Hepatocyte (in vitro differentiated cells): ENCODE data around the gene TMEM151A.

Experiments
- EZH2 ChIP-seq: fragments of 200-600 bp; sonication (generic); IDR thresholded peaks from 2 replicates; pipeline ENCODE4 v1.6.1; 2016; ENCODE audit warnings: antibody characterized with exemption, mild to moderate bottlenecking, borderline replicate concordance
- EZH2phosphoT487 ChIP-seq: fragments of 200-600 bp; sonication (generic); IDR thresholded peaks from one replicate; pipeline ENCODE4 v1.6.1; 2018; ENCODE audit warnings: antibody characterized with exemption, mild to moderate bottlenecking, low read depth, moderate library complexity; ENCODE audit not compliant: unreplicated experiment, severe bottlenecking
- TF ChIP-seq, protein P1 (sequence below): fragments of 200-600 bp; sonication (generic); IDR thresholded peaks from 2 replicates; pipeline ENCODE4 v1.5.1; 2016; ENCODE audit warnings: antibody characterized with exemption, mild to moderate bottlenecking; ENCODE audit not compliant: poor library complexity

DNA sequence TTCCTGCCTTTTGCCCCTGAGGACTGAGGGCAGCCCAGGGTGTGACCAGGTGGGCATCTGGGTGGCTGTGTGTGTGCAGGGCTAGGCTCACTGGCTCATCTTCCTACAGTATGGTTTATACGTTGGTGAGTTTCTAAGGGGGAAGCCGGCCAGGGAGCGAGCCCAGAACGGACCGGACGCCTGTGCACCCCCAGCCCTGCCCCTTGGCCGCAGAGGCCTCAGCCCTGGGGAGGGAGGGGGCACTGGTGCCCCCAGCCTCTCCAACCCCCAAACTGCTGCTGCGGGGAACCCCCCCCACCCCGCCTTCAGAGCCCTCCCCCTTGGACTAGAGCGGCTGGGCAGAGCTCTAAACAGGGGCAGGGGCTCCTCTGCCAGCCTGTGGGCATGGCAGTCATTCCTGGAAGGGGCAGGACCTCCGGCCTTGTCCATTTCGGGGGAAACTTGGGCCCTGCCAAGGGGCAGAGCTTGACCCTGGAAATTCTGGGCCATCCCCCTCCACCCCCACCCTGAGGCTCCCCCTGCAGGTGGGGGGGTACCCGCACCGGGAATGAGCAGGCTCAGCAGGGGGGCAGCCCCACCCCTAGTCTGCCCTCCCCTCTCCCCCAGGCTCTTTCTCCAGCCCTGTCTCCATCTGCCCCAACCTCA lies 8.1 kb upstream of the TMEM151A start:
- TF ChIP-seq, protein P1, sequence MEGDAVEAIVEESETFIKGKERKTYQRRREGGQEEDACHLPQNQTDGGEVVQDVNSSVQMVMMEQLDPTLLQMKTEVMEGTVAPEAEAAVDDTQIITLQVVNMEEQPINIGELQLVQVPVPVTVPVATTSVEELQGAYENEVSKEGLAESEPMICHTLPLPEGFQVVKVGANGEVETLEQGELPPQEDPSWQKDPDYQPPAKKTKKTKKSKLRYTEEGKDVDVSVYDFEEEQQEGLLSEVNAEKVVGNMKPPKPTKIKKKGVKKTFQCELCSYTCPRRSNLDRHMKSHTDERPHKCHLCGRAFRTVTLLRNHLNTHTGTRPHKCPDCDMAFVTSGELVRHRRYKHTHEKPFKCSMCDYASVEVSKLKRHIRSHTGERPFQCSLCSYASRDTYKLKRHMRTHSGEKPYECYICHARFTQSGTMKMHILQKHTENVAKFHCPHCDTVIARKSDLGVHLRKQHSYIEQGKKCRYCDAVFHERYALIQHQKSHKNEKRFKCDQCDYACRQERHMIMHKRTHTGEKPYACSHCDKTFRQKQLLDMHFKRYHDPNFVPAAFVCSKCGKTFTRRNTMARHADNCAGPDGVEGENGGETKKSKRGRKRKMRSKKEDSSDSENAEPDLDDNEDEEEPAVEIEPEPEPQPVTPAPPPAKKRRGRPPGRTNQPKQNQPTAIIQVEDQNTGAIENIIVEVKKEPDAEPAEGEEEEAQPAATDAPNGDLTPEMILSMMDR: no peak
- no peak for TF ChIP-seq EZH2
- TF ChIP-seq EZH2phosphoT487: no peak
